Effector memory CD4-positive, alpha-beta T cell (primary cell): ENCODE results near the gene SFTPA2.
"Not testable (repeated sequence)": the region's sequence is repeated elsewhere in the genome, so short reads cannot be mapped to it uniquely, and the experiment has no call there.

Experiments used
- DNase-seq, 3 donors: peaks; one replicate each; pipeline ENCODE4 v3.0.0-alpha.2; 2020
- H3K27ac ChIP-seq: 2 replicates; pipeline ENCODE4 v1.7.0; 2013; ENCODE audit warnings: mild to moderate bottlenecking, low read length, moderate library complexity; ENCODE audit not compliant: insufficient read depth, poor library complexity, severe bottlenecking
- H3K27me3 ChIP-seq: replicated peaks from 2 replicates; pipeline ENCODE4 v1.7.0; 2013; ENCODE audit warnings: mild to moderate bottlenecking, low read length; ENCODE audit not compliant: insufficient read depth, control insufficient read depth, poor library complexity, severe bottlenecking
- H3K36me3 ChIP-seq: 2 replicates; pipeline ENCODE4 v1.7.0; 2013; ENCODE audit warnings: mild to moderate bottlenecking, low read length, moderate library complexity; ENCODE audit not compliant: control insufficient read depth, insufficient read depth
- H3K4me1 ChIP-seq: 2 replicates; pipeline ENCODE4 v1.7.0; 2013; ENCODE audit warnings: low read length, mild to moderate bottlenecking; ENCODE audit not compliant: control insufficient read depth, insufficient read depth, poor library complexity, severe bottlenecking
- H3K4me3 ChIP-seq: 2 replicates; pipeline ENCODE4 v1.7.0; 2013; ENCODE audit warnings: low read length, low read depth, mild to moderate bottlenecking; ENCODE audit not compliant: insufficient read depth, poor library complexity, severe bottlenecking
- H3K9me3 ChIP-seq: 2 replicates; pipeline ENCODE4 v1.7.0; 2013; ENCODE audit warnings: mild to moderate bottlenecking, low read length, moderate library complexity; ENCODE audit not compliant: control insufficient read depth

SFTPA2 gene

GRCh38 chr10:79517567-79517966 lies 42.6 kb downstream of the SFTPA2 start:
- not testable (repeated sequence) for H3K36me3 ChIP-seq, H3K27ac ChIP-seq, H3K4me1 ChIP-seq, H3K27me3 ChIP-seq, H3K4me3 ChIP-seq, H3K9me3 ChIP-seq, DNase-seq

- not testable (repeated sequence) for H3K36me3 ChIP-seq, H3K9me3 ChIP-seq, H3K4me3 ChIP-seq, H3K27ac ChIP-seq, DNase-seq, H3K4me1 ChIP-seq, H3K27me3 ChIP-seq
Observed at GRCh38 chr10:79516532-79517205, 43.5 kb downstream of the SFTPA2 start.

GRCh38 chr10:79511891-79512583 lies 48.2 kb downstream of the SFTPA2 start, which contains the start of gene EIF5AL1:
Gene EIF5AL1, plus strand, starts transcription at chr10:79512533. Its CDS starts 117 bp downstream, at chr10:79512650.
- not testable (repeated sequence) for H3K36me3 ChIP-seq, H3K9me3 ChIP-seq, H3K4me3 ChIP-seq, H3K27ac ChIP-seq, H3K27me3 ChIP-seq, H3K4me1 ChIP-seq, DNase-seq

DNA sequence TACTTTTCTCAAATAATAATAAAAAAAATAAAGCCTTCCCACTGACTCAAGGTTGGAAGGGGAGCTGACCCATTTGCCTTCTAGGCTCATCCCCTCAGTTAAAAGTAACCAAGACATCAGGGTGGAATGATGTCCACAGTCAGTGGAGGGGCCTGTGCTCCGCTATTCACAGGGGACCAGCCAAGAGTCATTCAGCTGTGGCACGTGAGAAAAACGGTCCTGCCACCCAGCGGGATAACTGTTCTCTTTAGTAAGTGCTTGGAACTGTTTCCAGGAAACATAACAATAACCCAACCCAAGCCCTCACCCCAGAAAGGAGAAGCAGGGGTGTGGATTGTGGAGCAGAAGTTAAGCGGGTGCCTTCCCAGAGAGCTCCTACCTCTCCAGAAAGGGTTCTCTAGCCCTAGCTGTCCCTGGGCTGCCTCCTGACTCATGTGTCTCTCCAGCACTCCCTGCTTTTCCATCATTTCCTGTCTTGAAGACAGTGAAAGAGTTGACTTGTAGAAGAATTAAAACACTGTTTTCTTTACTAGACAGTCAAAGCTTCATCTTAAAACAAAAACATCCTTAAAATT lies 50.2 kb downstream of the SFTPA2 start:
- not testable (repeated sequence) for H3K27ac ChIP-seq, H3K36me3 ChIP-seq, H3K9me3 ChIP-seq, H3K4me3 ChIP-seq, H3K27me3 ChIP-seq, H3K4me1 ChIP-seq, DNase-seq

DNA sequence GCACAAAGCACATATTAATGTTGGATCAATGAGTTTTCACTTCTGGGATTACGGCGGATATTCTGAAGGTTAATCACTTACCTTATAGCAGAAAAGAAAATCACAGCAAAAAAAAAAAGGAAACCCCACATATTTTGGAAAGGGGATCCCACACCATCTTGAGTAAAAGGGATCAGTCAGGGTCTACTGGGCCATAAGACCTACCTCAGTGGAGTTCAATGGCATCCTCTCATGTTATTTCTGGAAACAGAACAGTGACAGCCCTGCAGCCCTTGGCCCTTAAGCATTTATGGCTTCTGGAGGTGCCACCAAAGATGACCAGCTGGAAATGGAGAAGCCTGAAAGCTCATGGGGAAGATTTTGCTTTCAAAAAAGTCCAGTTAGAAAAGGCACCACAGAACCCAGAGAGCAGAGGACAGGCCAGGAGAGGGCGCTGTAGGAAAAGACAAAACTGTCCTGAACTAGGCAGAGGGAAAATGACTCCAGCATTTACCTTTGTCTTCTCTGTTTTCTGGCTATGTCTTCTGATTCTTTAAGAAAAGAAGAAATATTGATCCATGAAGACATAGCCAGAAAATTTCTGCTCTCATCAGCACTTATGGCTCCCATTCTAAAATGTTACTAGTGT lies 50.8 kb downstream of the SFTPA2 start:
- not testable (repeated sequence) for H3K9me3 ChIP-seq, H3K27me3 ChIP-seq, DNase-seq, H3K27ac ChIP-seq, H3K4me3 ChIP-seq, H3K36me3 ChIP-seq, H3K4me1 ChIP-seq

- not testable (repeated sequence) for H3K27ac ChIP-seq, H3K4me3 ChIP-seq, DNase-seq, H3K27me3 ChIP-seq, H3K4me1 ChIP-seq, H3K36me3 ChIP-seq, H3K9me3 ChIP-seq
Observed at GRCh38 chr10:79508245-79508644, 52.0 kb downstream of the SFTPA2 start.

GRCh38 chr10:79507440-79508167 lies 52.6 kb downstream of the SFTPA2 start:
- no peaks in the 10 kb centered on the region for H3K27me3 ChIP-seq
- DNase-seq = no peak
- no peaks in the 10 kb centered on the region for H3K9me3 ChIP-seq
- no peaks in the 10 kb centered on the region for H3K4me1 ChIP-seq
- H3K4me3 ChIP-seq = no peak overlapping the region
- H3K27ac ChIP-seq = no peak overlapping the region
- no peaks in the 10 kb centered on the region for H3K36me3 ChIP-seq
